Lung (tissue), 12 donors: ENCODE results near the gene VEGFC. TPM values are rescaled to one million over a fixed set of nuclear protein-coding genes. Genes with fewer than 3 reads are reported as not detected.

Experiments used
- ATAC-seq: fragments of 200-7000 bp; cut with Tn5 transposase; one replicate; pipeline ENCODE4 v1.9.1; 2020; ENCODE audit warnings: moderate number of reproducible peaks; ENCODE audit not compliant: insufficient read depth, low FRiP score
- DNase-seq, 3 donors: peaks; one replicate each; pipeline ENCODE4 v3.0.0-alpha.2; 2013 to 2017
- H3K27ac ChIP-seq, 2 donors: one replicate each; pipeline ENCODE4 v1.5.1; 2013; ENCODE audit warnings: mild to moderate bottlenecking in 2 of 2, moderate library complexity in 2 of 2, control low read depth in 1 of 2, inconsistent platforms in 1 of 2, low read depth in 1 of 2, low read length in 1 of 2
- H3K27me3 ChIP-seq, 3 donors: one replicate each; pipeline ENCODE4 v1.5.1; 2013; ENCODE audit warnings: low read length in 2 of 3; ENCODE audit not compliant: control insufficient read depth in 3 of 3, insufficient read depth in 3 of 3
- H3K36me3 ChIP-seq, 4 donors: one replicate each; pipeline ENCODE4 v1.5.1; 2013; ENCODE audit warnings: low read length in 4 of 4, mild to moderate bottlenecking in 1 of 4, moderate library complexity in 1 of 4; ENCODE audit not compliant: control insufficient read depth in 4 of 4, insufficient read depth in 4 of 4
- H3K4me1 ChIP-seq, 5 donors: one replicate each; pipeline ENCODE4 v1.5.1; 2013; ENCODE audit warnings: low read length in 5 of 5, mild to moderate bottlenecking in 2 of 5, moderate library complexity in 1 of 5; ENCODE audit not compliant: control insufficient read depth in 5 of 5, insufficient read depth in 5 of 5
- H3K4me3 ChIP-seq: one replicate; pipeline ENCODE4 v1.5.1; 2013; ENCODE audit warnings: mild to moderate bottlenecking, control low read depth, moderate library complexity
- H3K9ac ChIP-seq, 2 donors: one replicate each; pipeline ENCODE4 v1.5.1; 2013; ENCODE audit warnings: low read length in 2 of 2, control low read depth in 1 of 2; ENCODE audit not compliant: insufficient read depth in 1 of 2
- H3K9me3 ChIP-seq, 4 donors: one replicate each; pipeline ENCODE4 v1.5.1; 2013; ENCODE audit warnings: low read length in 3 of 4, mild to moderate bottlenecking in 1 of 4, moderate library complexity in 1 of 4; ENCODE audit not compliant: control insufficient read depth in 4 of 4, insufficient read depth in 3 of 4
- CTCF ChIP-seq: IDR thresholded peaks from 2 replicates; pipeline ENCODE4 v1.5.1; 2012; ENCODE audit warnings: mild to moderate bottlenecking; ENCODE audit errors: control extremely low read depth, extremely low read depth
- WGBS, 2 donors: extraction: QIAGEN DNeasy Blood & Tissue Kit; methylation state at CpG; one replicate each; pipeline ENCODE4 v1.1.7; 2013; 5-methylcytosine and 5-hydroxymethylcytosine counted together
- polyA plus RNA-seq, 2 donors: library from polyadenylated mRNA; stranded (reverse); fragments of 200-250 nt; gene quantifications; one replicate each; pipeline ENCODE4 v1.2.1, GENCODE V29; 2013
- total RNA-seq, 2 donors: library from RNA; depleted of rRNA in 1 of 2; stranded (reverse); fragments of >200 nt in 1 of 2; gene quantifications; one replicate each; pipeline ENCODE4 v1.2.1, GENCODE V29; 2014 to 2021
- donor health status: control.
- donor health status: control.
- donor health status: Bipolar disorder and iron deficiency.
- donor health status: healthy.
- donor health status: DM: yes; HTN: yes; CAD: no.

VEGFC gene
- total and polyA plus RNA-seq, 4 donors = 4.4 to 22.5 (median 11.1) TPM

GRCh38 chr4:176654565-176655216 is 138.0 kb downstream of the VEGFC start:
- 69 to 76% methylated on average over 7 of the region's 7 CpGs for WGBS, 2 donors
- no peak for TF ChIP-seq CTCF
- DNase-seq = peak in 2 of 3 donors; percentile 25 to 32
- Histone ChIP-seq H3K4me3 (no peak overlapping the region), H3K9me3 (no peaks in the 10 kb centered on the region), H3K27ac (no peak overlapping the region), H3K36me3 (no peaks in the 10 kb centered on the region), H3K9ac (no peak overlapping the region), H3K4me1 (peaks cover 0 to 23% (median 0%) of the 10 kb centered on the region in 5 donors), H3K27me3 (no peaks in the 10 kb centered on the region)
- no peak for ATAC-seq

GRCh38 chr4:176653401-176654220 is 139.1 kb downstream of the VEGFC start:
- no peaks in the 10 kb centered on the region for H3K9me3 ChIP-seq
- H3K4me3 ChIP-seq = no peak overlapping the region
- H3K4me1 ChIP-seq = peaks cover 0 to 23% (median 0%) of the 10 kb centered on the region in 5 donors
- no peak overlapping the region for H3K27ac ChIP-seq
- H3K27me3 ChIP-seq = no peaks in the 10 kb centered on the region
- TF ChIP-seq CTCF = no peak
- ATAC-seq = no peak
- DNase-seq = peak in 2 of 3 donors; percentile 44 to 47
- H3K36me3 ChIP-seq = no peaks in the 10 kb centered on the region
- 51 to 55% methylated on average over 1 of the region's 1 CpG for WGBS, 2 donors
- no peak overlapping the region for H3K9ac ChIP-seq

GRCh38 chr4:176646311-176646710 is 146.4 kb downstream of the VEGFC start:
- Histone ChIP-seq H3K9ac (no peak overlapping the region), H3K27ac (no peak overlapping the region), H3K36me3 (no peaks in the 10 kb centered on the region), H3K4me3 (no peak overlapping the region), H3K27me3 (no peaks in the 10 kb centered on the region), H3K9me3 (peaks cover 0 to 1% (median 0%) of the 10 kb centered on the region in 4 donors), H3K4me1 (peaks cover 0 to under 1% (median 0%) of the 10 kb centered on the region in 5 donors)
- TF ChIP-seq CTCF = no peak
- WGBS, 2 donors = 86 to 91% methylated on average over 1 of the region's 1 CpG
- no peak for DNase-seq
- no peak for ATAC-seq
